RWPE1 (cell line): ENCODE data around the gene CBR3.

Experiments used
- CTCF ChIA-PET: fragments of 350-600 bp; sonication (Branson Sonifier 250); formaldehyde crosslinking; extraction: SDS; loops from one replicate; lab custom pipeline; 2021; lab: Yijun Ruan, JAX
- POLR2A ChIA-PET: fragments of 400-600 bp; formaldehyde crosslinking; extraction: SDS; loops from one replicate; lab custom pipeline; 2020; ENCODE audit warnings: antibody characterized with exemption; ENCODE audit not compliant: low non-redundant PET; lab: Yijun Ruan, JAX
- DNase-seq: peaks from one replicate; pipeline ENCODE4 v3.0.0; 2012; ENCODE audit warnings: low spot score
- H3K27ac ChIP-seq: fragments of 450-650 bp; 2 replicates; pipeline ENCODE4 v1.5.1; 2017
- TF ChIP-seq, protein P1 (sequence below): fragments of 450-650 bp; conservative IDR thresholded peaks from 2 replicates; pipeline ENCODE4 v1.5.1; 2017; ENCODE audit warnings: low read depth, mild to moderate bottlenecking

The CBR3 gene

DNA sequence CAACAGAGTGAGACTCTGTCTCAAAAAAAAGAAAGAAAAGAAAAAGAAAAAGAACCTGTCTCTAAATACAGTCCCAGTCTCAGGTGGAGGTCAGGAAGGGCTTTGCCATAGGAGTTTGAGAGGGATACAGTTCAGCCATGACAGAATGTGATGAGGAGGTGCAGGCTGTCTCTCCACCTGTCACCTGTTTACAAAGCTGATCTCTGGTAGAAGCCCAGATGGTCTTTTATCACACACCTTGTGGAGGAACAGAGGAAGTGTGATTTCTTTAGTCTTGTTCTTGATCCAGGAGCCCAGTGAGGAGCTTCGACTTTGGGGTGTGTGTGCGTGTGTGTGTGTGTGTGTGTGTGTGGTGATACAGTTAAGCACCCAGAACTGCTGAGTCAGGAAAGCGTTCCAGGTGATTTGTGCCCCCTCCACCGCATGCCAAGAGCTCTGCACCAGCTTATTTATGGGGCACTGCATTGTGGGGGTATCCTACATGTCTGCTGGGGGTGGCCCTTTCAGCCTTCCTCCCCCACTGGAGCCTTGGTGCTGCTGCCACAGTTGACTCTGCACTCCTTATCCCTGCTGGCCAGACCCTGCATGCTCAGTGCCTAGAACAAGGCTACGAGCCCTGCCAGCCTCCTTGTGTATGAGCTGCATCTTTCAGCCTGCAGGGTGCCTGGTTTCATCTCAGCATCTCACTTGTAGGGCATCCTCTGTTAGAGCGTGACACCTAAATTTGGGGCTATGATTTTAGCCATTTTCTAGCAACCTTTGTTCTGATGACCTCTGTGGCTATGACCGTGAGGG, 41.1 kb downstream of the CBR3 start:
- no peak for DNase-seq
- CTCF ChIA-PET, result no interaction called here
- H3K27ac ChIP-seq, result no peak overlapping the region
- POLR2A ChIA-PET, result no interaction called here
- TF ChIP-seq, protein P1, sequence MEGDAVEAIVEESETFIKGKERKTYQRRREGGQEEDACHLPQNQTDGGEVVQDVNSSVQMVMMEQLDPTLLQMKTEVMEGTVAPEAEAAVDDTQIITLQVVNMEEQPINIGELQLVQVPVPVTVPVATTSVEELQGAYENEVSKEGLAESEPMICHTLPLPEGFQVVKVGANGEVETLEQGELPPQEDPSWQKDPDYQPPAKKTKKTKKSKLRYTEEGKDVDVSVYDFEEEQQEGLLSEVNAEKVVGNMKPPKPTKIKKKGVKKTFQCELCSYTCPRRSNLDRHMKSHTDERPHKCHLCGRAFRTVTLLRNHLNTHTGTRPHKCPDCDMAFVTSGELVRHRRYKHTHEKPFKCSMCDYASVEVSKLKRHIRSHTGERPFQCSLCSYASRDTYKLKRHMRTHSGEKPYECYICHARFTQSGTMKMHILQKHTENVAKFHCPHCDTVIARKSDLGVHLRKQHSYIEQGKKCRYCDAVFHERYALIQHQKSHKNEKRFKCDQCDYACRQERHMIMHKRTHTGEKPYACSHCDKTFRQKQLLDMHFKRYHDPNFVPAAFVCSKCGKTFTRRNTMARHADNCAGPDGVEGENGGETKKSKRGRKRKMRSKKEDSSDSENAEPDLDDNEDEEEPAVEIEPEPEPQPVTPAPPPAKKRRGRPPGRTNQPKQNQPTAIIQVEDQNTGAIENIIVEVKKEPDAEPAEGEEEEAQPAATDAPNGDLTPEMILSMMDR, result no peak

DNA sequence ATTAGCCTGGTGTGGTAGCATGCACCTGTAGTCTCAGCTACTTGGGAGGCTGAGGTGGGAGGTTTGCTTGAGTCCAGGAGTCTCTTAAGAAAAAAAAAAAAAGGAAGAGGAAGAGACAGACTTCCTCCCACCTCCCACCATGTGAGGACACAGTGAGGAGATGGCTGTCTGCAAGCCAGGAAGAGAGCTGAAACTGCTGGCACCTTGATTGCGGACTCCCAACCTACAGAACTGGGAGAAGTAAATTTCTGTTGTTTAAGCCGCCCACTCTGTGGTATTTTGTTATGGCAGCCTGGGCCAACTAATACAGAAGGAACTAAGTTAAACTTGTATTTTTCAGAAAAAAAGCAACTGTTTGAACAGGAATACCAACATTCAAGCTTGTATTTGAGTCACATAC, 43.5 kb downstream of the CBR3 start:
- ChIA-PET POLR2A (no interaction called here), CTCF (interaction anchor here (0.5 kb wide), 1 partner anchor 37 kb away, joined by 4 read pairs; no protein-coding TSS in a partner anchor)
- TF ChIP-seq, protein P1, result no peak
- H3K27ac ChIP-seq, result no peak overlapping the region
- DNase-seq, result no peak

DNA sequence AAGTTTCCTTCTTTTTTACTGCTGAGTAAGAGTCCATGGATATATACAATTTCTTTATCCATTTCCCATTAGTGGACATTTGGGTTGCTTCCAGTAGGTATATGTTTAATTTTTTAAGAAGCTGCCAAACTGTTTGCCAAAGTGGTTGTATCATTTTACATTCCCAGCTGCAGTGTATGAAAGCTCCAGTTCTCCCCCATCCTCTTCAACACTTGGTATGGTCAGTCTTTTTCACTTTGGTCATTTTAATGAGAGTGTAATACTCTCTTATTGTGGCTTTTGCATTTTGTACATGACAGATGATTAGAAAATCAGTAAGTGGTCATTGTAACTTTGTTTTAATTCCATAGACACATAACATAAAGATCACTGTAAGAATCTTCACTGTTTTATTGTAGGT, 44.3 kb downstream of the CBR3 start:
- H3K27ac ChIP-seq, result no peak overlapping the region
- ChIA-PET POLR2A (no interaction called here), CTCF (no interaction called here)
- TF ChIP-seq, protein P1, result no peak
- DNase-seq, result no peak

DNA sequence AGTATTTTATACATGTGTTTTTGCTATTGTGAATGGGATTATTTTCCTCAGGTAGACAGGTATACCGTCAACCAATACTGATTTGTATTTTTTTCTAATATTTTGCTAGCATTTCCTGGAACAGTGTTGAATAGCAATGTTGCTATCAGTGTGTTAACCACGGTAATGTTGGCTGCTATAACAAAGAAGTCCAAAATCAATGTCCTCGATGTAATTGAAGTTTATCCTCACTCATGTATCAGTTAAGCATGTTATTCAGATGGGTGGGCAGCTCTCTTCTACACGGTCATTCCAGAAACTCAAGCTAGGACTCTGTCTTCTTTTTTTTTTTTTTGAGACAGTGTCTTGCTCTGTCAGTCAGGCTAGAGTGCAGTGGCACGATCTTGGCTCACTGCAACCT, 46.1 kb downstream of the CBR3 start:
- DNase-seq, result no peak
- H3K27ac ChIP-seq, result no peak overlapping the region
- CTCF ChIA-PET, result no interaction called here
- POLR2A ChIA-PET, result no interaction called here
- TF ChIP-seq, protein P1, result no peak

DNA sequence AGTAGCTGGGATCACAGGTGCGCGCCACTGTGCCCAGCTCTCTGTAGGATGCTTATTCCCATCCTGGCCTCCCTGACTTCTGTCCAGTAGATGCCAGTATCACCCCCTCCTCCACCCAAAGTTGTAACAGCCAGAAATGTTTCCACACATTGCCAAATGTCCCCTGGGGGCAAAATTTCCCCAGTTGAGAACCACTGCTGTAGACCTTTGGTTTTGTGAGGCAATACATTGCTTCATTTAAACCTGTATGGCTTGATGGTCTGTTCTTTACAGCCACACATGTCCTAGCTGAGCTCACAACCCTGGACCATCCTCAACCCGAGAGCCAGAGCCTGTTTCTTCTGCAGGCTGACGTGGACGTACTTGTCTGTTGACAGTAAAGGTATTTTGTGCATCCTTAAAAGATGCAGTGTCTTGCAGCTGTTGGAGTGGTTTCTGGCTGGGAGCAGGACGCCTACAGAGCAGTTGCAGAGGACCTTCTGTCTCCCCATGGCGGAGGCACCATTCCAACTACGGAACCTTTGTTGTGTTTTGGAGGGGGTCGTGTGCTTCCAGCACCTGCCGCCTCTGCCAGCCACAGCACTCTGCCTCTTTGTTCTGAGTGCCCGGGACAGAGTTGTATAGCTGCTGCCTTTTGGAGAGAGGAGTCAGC, 48.4 kb downstream of the CBR3 start:
- no peak overlapping the region for H3K27ac ChIP-seq
- CTCF ChIA-PET, result no interaction called here
- POLR2A ChIA-PET, result no interaction called here
- DNase-seq, result no peak
- TF ChIP-seq, protein P1, result no peak

DNA sequence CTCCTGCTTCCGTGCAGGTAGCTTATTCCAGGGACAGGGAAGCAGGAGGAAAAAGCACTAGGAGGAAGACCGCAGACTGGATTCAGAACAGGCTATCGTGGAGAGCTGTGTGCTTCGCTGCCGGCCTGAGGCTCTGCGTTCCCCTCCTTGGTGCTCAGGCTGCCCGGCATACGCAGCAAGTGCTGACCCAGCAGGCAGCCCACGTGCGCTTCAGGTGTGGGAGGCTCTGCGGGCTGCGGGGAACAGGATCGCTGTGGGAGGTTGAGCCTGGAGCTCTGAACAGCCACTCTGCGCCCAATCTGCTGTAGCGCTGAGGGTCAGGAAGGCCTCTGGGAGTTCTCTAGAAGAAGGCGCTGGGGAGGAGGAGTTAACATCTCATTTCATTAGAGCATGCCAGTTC, 49.7 kb downstream of the CBR3 start:
- ChIA-PET POLR2A (interaction anchor here (0.6 kb wide), 1 partner anchor 44 kb away, joined by 5 read pairs; no protein-coding TSS in a partner anchor), CTCF (interaction anchor here (0.5 to 1.3 kb wide), 2 partner anchors 21 to 58 kb away, joined by 3 read pairs; no protein-coding TSS in a partner anchor)
- H3K27ac ChIP-seq, result no peak overlapping the region
- TF ChIP-seq, protein P1, result no peak
- DNase-seq, result no peak
